ENCODE measurements around the gene MSI1. TPM values are rescaled to one million over a fixed set of nuclear protein-coding genes. Genes with fewer than 3 reads are reported as not detected.

The MSI1 gene
- total and polyA plus RNA-seq, 2 experiments from 2014 or later, result 12.8 to 16.9 TPM

DNA sequence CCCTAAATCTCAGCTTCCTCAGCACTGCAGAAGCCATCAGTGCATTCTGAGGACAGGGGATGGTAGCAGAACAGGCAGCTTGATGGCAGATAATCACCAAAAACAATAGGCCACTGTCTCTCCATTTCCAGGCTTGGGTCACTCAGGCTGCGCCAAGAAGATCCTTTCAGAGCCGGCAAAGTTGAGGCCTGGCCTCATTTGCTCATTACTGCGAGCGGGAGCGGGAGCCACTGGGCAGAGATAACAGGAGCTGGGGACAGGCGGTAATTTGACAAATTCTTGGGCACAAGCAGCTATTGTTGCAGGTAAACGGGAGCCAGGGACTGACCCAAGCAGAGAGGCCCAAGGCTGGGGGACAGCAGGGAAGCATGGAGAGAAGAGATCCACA is 2.1 kb downstream of the MSI1 start (continued):
- TF ChIP-seq, protein P1, sequence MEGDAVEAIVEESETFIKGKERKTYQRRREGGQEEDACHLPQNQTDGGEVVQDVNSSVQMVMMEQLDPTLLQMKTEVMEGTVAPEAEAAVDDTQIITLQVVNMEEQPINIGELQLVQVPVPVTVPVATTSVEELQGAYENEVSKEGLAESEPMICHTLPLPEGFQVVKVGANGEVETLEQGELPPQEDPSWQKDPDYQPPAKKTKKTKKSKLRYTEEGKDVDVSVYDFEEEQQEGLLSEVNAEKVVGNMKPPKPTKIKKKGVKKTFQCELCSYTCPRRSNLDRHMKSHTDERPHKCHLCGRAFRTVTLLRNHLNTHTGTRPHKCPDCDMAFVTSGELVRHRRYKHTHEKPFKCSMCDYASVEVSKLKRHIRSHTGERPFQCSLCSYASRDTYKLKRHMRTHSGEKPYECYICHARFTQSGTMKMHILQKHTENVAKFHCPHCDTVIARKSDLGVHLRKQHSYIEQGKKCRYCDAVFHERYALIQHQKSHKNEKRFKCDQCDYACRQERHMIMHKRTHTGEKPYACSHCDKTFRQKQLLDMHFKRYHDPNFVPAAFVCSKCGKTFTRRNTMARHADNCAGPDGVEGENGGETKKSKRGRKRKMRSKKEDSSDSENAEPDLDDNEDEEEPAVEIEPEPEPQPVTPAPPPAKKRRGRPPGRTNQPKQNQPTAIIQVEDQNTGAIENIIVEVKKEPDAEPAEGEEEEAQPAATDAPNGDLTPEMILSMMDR (conservative IDR thresholded peaks at IDR 0.05; ENCODE audit: low read depth in 2 of 2), result no peak
- TF ChIP-seq ZNF114 (CRISPR knock-in tag; IDR thresholded peaks at IDR 0.05) (no peak), EZH2phosphoT487 (IDR thresholded peaks at IDR 0.05; ENCODE audit: unreplicated experiment) (no peak), NANOG (IDR thresholded peaks at IDR 0.05; ENCODE audit: borderline replicate concordance) (no peak), POLR2AphosphoS5 (IDR thresholded peaks at IDR 0.05; ENCODE audit: low read depth) (no peak), STAT1 (IDR thresholded peaks at IDR 0.05; ENCODE audit: unreplicated experiment) (no peak), JUNB (IDR thresholded peaks at IDR 0.05; ENCODE audit: unreplicated experiment) (no peak), CREB1 (CRISPR knock-in tag; IDR thresholded peaks at IDR 0.05; ENCODE audit: low read depth) (no peak)
- TF ChIP-seq, protein P2, sequence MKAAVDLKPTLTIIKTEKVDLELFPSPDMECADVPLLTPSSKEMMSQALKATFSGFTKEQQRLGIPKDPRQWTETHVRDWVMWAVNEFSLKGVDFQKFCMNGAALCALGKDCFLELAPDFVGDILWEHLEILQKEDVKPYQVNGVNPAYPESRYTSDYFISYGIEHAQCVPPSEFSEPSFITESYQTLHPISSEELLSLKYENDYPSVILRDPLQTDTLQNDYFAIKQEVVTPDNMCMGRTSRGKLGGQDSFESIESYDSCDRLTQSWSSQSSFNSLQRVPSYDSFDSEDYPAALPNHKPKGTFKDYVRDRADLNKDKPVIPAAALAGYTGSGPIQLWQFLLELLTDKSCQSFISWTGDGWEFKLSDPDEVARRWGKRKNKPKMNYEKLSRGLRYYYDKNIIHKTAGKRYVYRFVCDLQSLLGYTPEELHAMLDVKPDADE (IDR thresholded peaks at IDR 0.05), result no peak

GRCh38 chr12:120366341-120366705 is 2.6 kb downstream of the MSI1 start:
- ATAC-seq (no peak), DNase-seq (ENCODE audit: low spot score) (no peak)
- Histone ChIP-seq H3K27ac (ENCODE audit: low read depth) (no peak overlapping the region), H3K27me3 (ENCODE audit: insufficient read depth) (peaks cover 36% of the 10 kb centered on the region), H3K9me2 (ENCODE audit: insufficient read depth) (no peaks in the 10 kb centered on the region), H4K20me1 (replicated peaks; ENCODE audit: insufficient read depth) (peaks cover 9% of the 10 kb centered on the region; the same call in 1 of the 2 replicates), H3K4me3 (no peak overlapping the region), H3K4me2 (no peak overlapping the region; the same call in 1 of the 2 replicates), H2AFZ (no peak overlapping the region), H3F3A (replicated peaks; ENCODE audit: low read depth) (peaks cover 25% of the 10 kb centered on the region), H3K36me3 (ENCODE audit: insufficient read depth) (no peaks in the 10 kb centered on the region), H3K4me1 (ENCODE audit: insufficient read depth) (peaks cover 43% of the 10 kb centered on the region), H3K79me2 (replicated peaks; ENCODE audit: insufficient read depth) (0 out of 2 replicates have a peak, but pooled peaks cover 7% of the 10 kb centered on the region)
- Mint-ChIP-seq H3K4me3 (peak overlapping the region; percentile 88; the same call in 1 of the 3 replicates), H3K36me3 (ENCODE audit: low read depth) (peaks cover 52% of the 10 kb centered on the region), H3K27me3 (ENCODE audit: insufficient read depth, low read depth, poor library complexity) (peaks cover 41% of the 10 kb centered on the region), H3K9me3 (no peaks in the 10 kb centered on the region; the same call in 2 of the 3 replicates), H3K4me1 (peaks cover 68% of the 10 kb centered on the region), H3K27ac (0 out of 2 replicates have a peak overlapping the region, but pooled peaks have one; percentile 78)
- no peak for TF ChIP-seq POLR2AphosphoS5 (IDR thresholded peaks at IDR 0.05; ENCODE audit: low read depth)
- TF ChIP-seq, protein P1 (conservative IDR thresholded peaks at IDR 0.05; ENCODE audit: low read depth in 2 of 2), result no peak
- no peak for TF ChIP-seq ZNF331 (CRISPR knock-in tag; IDR thresholded peaks at IDR 0.05; ENCODE audit: low read depth)
- no peak for TF ChIP-seq JUNB (IDR thresholded peaks at IDR 0.05; ENCODE audit: unreplicated experiment)
